Endothelial cell of umbilical vein (primary cell): ENCODE results near the gene MEF2D.

Source experiments
- CTCF ChIP-seq, 2 donors: IDR thresholded peaks; 1 replicate in 1 of 2; 2 replicates in 1 of 2; pipeline ENCODE4 v1.5.1; 2011; ENCODE audit warnings: low read length in 2 of 2, mild to moderate bottlenecking in 2 of 2, moderate library complexity in 2 of 2, control low read depth in 1 of 2, inconsistent platforms in 1 of 2, low read depth in 1 of 2; ENCODE audit not compliant: insufficient read depth in 1 of 2; ENCODE audit errors: extremely low read depth in 1 of 2
- EZH2 ChIP-seq: IDR thresholded peaks from 2 replicates; pipeline ENCODE4 v1.6.1; 2012; ENCODE audit warnings: borderline replicate concordance, low read depth, mild to moderate bottlenecking, moderate library complexity, low read length, inconsistent platforms; ENCODE audit not compliant: severe bottlenecking
- FOS ChIP-seq: IDR thresholded peaks from 2 replicates; pipeline ENCODE4 v1.6.1; 2011; ENCODE audit warnings: mild to moderate bottlenecking, low read length, moderate library complexity, borderline replicate concordance; ENCODE audit not compliant: insufficient read depth
- GATA2 ChIP-seq: IDR thresholded peaks from 2 replicates; pipeline ENCODE4 v1.7.0; 2011; ENCODE audit warnings: low read depth, mild to moderate bottlenecking, moderate library complexity, mixed read lengths, low read length; ENCODE audit not compliant: insufficient read length, insufficient read depth
- JUN ChIP-seq: IDR thresholded peaks from 2 replicates; pipeline ENCODE4 v1.6.1; 2011; ENCODE audit warnings: borderline replicate concordance, low read depth; ENCODE audit not compliant: insufficient read length, insufficient read depth
- MYC ChIP-seq: IDR thresholded peaks from one replicate; pipeline ENCODE4 v1.6.1; 2011; ENCODE audit warnings: mild to moderate bottlenecking, low read depth, low read length
- POLR2A ChIP-seq: IDR thresholded peaks from 2 replicates; pipeline ENCODE4 v1.6.1; 2012; ENCODE audit warnings: low read depth, mild to moderate bottlenecking, control low read depth, low read length
- POLR2AphosphoS5 ChIP-seq: IDR thresholded peaks from 2 replicates; pipeline ENCODE4 v1.6.1; 2012; ENCODE audit warnings: low read depth, mild to moderate bottlenecking, control low read depth, low read length, moderate library complexity; ENCODE audit not compliant: insufficient read depth
- TF ChIP-seq, protein P1 (sequence below): IDR thresholded peaks from 2 replicates; pipeline ENCODE4 v1.6.1; 2011; ENCODE audit not compliant: insufficient read depth, insufficient read length

DNA sequence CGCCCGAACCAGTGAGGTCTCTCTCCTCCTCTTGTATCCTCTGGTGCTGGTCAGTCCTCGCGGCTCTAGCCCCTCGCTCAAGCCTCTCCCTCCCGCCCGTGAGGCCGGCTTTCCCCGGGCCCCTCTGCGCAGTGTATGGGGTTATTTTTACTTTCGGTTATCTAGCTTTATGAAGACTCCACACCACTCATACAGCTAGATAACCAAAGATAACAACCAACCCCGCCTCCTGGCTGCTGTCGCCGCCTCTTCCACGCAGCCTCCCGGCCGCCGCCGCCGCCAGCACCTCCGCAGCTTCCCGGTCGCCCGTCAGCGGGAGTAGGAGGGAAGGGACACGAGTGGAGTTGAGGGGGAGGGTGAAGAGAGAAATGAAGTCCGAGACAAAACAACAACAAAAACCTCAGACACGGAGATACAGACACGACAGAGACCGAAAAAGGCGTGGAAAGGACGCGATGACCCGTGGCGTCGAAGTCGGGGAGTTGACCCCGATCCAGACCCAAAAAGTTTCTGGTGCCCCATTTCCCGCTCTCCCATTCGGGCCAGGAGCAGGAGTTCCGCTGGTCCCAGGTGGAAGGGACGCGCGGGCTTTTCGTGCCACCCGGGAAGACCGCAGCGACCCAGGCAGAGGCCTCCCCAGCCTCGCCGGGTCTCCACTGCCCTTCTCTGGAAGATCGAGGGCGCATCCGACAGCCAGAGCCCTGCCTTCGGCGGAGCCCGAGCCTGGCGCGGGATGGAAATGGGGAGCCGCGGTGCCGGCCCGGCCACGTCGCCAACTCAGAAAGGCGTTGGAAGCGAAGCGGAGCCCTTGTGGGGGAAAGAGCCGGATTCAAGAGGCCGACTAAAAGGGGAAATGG is 80.1 kb downstream of the MEF2D start:
- no peak for TF ChIP-seq CTCF (IDR thresholded peaks at IDR 0.05; ENCODE audit: extremely low read depth in 1 of 2, insufficient read depth in 1 of 2, low read depth in 1 of 2, low read length in 2 of 2)
- TF ChIP-seq POLR2A = no peak
- TF ChIP-seq, protein P1, sequence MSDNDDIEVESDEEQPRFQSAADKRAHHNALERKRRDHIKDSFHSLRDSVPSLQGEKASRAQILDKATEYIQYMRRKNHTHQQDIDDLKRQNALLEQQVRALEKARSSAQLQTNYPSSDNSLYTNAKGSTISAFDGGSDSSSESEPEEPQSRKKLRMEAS = no peak
- no peak for TF ChIP-seq FOS
- TF ChIP-seq POLR2AphosphoS5 = no peak
- peak; percentile 99 for TF ChIP-seq EZH2
- no peak for TF ChIP-seq MYC
- no peak for TF ChIP-seq GATA2
- TF ChIP-seq JUN = no peak
